Measurements from ENCODE around the gene ZMYND11. TPM values are rescaled to one million over a fixed set of nuclear protein-coding genes. Genes with fewer than 3 reads are reported as not detected.

ZMYND11 gene
- total RNA-seq, 1 donor from 2014 or later, result 69.2 TPM

DNA sequence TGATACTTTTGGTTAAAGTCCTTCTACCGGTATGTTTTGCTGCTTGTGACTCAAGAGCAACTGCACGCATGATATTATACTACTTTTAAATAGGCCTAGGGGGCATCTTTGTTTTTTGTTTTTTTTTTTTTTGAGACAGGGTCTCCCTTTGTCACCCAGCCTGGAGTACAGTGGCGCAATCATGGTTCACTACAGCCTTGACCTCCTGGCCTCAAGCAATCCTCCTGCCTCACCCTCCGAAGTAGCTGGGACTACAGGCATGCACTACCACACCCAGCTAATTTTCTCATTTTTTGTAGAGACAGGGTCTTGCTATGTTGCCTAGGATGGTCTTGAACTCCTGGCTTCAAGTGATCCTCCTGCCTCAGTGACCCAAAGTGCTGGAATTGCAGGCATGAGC, 80.2 kb downstream of the ZMYND11 start:
- no peaks in the 10 kb centered on the region for H3K9me3 Mint-ChIP-seq
- no peaks in the 10 kb centered on the region for H3K27me3 Mint-ChIP-seq (ENCODE audit: low read depth)
- TF ChIP-seq, protein P1, sequence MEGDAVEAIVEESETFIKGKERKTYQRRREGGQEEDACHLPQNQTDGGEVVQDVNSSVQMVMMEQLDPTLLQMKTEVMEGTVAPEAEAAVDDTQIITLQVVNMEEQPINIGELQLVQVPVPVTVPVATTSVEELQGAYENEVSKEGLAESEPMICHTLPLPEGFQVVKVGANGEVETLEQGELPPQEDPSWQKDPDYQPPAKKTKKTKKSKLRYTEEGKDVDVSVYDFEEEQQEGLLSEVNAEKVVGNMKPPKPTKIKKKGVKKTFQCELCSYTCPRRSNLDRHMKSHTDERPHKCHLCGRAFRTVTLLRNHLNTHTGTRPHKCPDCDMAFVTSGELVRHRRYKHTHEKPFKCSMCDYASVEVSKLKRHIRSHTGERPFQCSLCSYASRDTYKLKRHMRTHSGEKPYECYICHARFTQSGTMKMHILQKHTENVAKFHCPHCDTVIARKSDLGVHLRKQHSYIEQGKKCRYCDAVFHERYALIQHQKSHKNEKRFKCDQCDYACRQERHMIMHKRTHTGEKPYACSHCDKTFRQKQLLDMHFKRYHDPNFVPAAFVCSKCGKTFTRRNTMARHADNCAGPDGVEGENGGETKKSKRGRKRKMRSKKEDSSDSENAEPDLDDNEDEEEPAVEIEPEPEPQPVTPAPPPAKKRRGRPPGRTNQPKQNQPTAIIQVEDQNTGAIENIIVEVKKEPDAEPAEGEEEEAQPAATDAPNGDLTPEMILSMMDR (IDR thresholded peaks at IDR 0.05; ENCODE audit: unreplicated experiment), result no peak
- peaks cover 9% of the 10 kb centered on the region for H3K4me1 Mint-ChIP-seq
- no peak overlapping the region for H3K27ac Mint-ChIP-seq
- H3K36me3 Mint-ChIP-seq, result peaks cover 2% of the 10 kb centered on the region
- no peak for DNase-seq (ENCODE audit: low spot score in 2 of 2, unreplicated experiment in 2 of 2)
- H3K4me3 Mint-ChIP-seq, result no peak overlapping the region

DNA sequence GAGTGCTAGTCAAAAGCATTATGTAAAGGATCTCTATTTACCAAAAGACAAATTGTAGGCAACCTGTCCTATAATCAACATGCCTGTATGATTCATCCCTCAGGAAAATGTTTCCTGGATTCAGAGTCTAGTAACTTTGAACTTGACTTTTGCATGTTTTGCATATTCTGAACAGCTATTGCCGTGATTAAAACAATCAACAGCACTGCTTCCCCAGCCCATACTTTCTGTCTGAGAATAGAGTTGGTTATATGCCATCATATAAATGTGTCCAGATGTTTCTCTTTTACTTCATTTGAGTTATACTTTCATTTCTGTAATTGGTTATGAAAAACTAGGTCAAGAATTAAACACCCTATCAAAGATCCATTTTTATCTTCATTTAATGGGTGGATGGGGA, 83.5 kb downstream of the ZMYND11 start:
- TF ChIP-seq, protein P1 (IDR thresholded peaks at IDR 0.05; ENCODE audit: unreplicated experiment), result no peak
- Mint-ChIP-seq H3K27ac (no peak overlapping the region), H3K27me3 (ENCODE audit: low read depth) (no peaks in the 10 kb centered on the region), H3K36me3 (peaks cover 3% of the 10 kb centered on the region), H3K9me3 (no peaks in the 10 kb centered on the region), H3K4me1 (peaks cover 11% of the 10 kb centered on the region), H3K4me3 (no peak overlapping the region)
- no peak for DNase-seq (ENCODE audit: low spot score in 2 of 2, unreplicated experiment in 2 of 2)

DNA sequence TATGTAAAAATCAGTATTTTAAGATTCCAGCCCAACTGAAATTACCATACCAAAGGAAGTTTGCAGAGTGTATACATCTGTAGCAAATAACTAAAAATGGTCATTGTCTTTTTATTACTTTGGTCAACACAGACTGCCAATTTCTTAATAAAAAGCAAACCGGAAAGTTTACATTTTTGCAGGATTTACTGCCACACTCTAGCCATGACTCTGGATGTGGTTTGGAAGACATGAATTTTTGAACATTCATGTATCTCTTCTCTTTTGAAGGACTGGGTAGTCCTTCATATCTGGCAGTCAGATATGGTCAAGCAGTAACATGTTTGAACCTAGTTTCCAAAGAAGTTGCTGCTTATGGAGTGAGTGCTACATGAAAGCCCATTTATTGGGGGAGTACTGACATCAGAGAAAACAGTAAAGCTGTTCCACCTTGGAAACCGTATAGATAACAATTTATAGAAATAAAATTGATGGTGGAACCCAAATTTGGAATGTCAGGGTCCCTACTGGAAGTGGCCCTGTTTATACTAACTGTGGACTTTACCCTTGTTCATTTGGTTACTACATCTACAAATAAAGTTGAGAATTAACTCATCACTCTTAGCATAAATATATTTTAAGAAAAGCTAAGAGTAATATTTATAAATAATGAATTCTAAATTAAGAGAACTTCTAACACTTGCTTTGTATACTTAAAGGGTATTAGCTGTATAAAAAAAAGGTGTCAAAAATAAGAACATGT, 84.6 kb downstream of the ZMYND11 start:
- peaks cover 3% of the 10 kb centered on the region for H3K36me3 Mint-ChIP-seq
- no peaks in the 10 kb centered on the region for H3K9me3 Mint-ChIP-seq
- no peaks in the 10 kb centered on the region for H3K27me3 Mint-ChIP-seq (ENCODE audit: low read depth)
- no peak overlapping the region for H3K4me3 Mint-ChIP-seq
- TF ChIP-seq, protein P1 (IDR thresholded peaks at IDR 0.05; ENCODE audit: unreplicated experiment), result no peak
- H3K4me1 Mint-ChIP-seq, result peaks cover 11% of the 10 kb centered on the region
- DNase-seq (ENCODE audit: low spot score in 2 of 2, unreplicated experiment in 2 of 2), result no peak
- H3K27ac Mint-ChIP-seq, result no peak overlapping the region

DNA sequence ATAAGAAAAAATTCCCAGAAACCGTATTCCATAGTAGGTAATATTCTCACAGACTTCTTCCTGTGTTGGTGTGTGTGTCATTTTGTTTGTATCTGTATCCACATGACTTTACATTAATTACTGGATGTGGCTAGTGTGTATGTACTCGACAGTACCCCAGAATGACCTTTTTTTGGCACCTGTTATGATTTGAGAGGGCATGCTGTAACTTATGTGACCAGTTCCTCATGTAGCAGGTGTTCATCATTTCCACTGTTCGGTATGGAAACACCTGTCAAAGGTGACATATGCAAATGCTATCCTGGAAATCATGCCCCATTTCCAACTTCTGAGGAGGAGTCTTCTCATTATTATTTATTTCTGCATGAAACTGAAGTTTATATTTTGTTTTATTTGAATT, 89.3 kb downstream of the ZMYND11 start:
- Mint-ChIP-seq H3K9me3 (no peaks in the 10 kb centered on the region), H3K27me3 (ENCODE audit: low read depth) (no peaks in the 10 kb centered on the region), H3K4me3 (no peak overlapping the region), H3K36me3 (peaks cover 3% of the 10 kb centered on the region), H3K27ac (no peak overlapping the region), H3K4me1 (peaks cover 21% of the 10 kb centered on the region)
- TF ChIP-seq, protein P1 (IDR thresholded peaks at IDR 0.05; ENCODE audit: unreplicated experiment), result no peak
- no peak for DNase-seq (ENCODE audit: low spot score in 2 of 2, unreplicated experiment in 2 of 2)

DNA sequence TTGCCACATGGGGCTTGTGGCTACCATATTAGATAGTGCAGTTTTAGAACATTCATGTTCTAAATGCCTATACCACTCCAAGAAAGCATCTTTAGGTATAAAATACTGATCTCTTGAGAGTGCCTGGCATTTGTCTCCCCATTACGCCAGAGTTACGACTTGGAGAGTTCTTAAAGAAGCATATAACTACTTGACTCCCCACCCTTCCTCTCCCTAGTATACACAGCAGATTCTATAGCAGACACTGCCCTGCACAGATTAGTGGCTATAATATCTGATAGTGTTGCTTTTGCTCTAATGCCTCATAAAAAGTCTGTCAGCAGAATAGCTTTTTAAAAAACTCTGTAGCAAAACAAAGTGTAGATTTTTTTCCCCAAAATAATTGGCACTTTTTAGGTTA, 90.8 kb downstream of the ZMYND11 start:
- H3K4me1 Mint-ChIP-seq, result peaks cover 19% of the 10 kb centered on the region
- no peak overlapping the region for H3K4me3 Mint-ChIP-seq
- no peak overlapping the region for H3K27ac Mint-ChIP-seq
- TF ChIP-seq, protein P1 (IDR thresholded peaks at IDR 0.05; ENCODE audit: unreplicated experiment), result no peak
- no peaks in the 10 kb centered on the region for H3K27me3 Mint-ChIP-seq (ENCODE audit: low read depth)
- H3K9me3 Mint-ChIP-seq, result no peaks in the 10 kb centered on the region
- DNase-seq (ENCODE audit: low spot score in 2 of 2, unreplicated experiment in 2 of 2), result no peak
- peaks cover 3% of the 10 kb centered on the region for H3K36me3 Mint-ChIP-seq

Measured in mesothelial cell of epicardium (in vitro differentiated cells).